ENCODE data around the gene PBX4. TPM values are rescaled to one million over a fixed set of nuclear protein-coding genes. Genes with fewer than 3 reads are reported as not detected.
"Not testable (repeated sequence)": the region's sequence is repeated elsewhere in the genome, so short reads cannot be mapped to it uniquely, and the experiment has no call there.

Gene PBX4
- total RNA-seq, 4 donors from 2014 or later, result 3.3 to 14.9 (median 4.8) TPM

DNA sequence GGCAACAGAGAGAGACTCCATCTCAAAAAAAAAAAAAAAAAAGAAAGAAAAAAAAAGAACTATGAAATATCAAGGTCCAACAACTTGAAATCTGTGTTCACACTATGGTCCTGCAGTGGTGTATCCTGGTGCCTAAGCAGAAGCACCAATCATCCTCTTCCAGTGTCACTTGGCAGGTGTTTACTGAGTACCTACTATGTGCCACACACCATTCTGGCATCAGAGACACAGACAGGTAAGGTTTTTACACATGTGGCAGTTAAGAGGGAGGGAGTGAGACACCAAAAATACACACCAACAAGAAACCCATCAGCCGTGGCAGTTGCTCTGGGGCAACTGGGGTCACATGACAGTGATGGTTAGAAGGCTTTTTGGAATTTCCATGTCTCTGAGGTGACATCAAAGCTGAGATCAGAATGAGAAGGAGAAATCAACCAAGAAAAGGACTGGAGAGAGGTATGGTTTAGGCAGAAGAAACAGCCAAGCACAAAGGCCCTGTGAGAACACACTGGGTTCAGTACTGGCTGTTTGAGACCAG, 17.6 kb downstream of the PBX4 start:
- no peaks in the 10 kb centered on the region for H3K36me3 ChIP-seq
- H3K27ac ChIP-seq, result no peak overlapping the region
- TF ChIP-seq POLR2AphosphoS5 (IDR thresholded peaks at IDR 0.05) (no peak), POLR2A (IDR thresholded peaks at IDR 0.05) (no peak), EP300 (IDR thresholded peaks at IDR 0.05) (no peak)
- TF ChIP-seq, protein P1, sequence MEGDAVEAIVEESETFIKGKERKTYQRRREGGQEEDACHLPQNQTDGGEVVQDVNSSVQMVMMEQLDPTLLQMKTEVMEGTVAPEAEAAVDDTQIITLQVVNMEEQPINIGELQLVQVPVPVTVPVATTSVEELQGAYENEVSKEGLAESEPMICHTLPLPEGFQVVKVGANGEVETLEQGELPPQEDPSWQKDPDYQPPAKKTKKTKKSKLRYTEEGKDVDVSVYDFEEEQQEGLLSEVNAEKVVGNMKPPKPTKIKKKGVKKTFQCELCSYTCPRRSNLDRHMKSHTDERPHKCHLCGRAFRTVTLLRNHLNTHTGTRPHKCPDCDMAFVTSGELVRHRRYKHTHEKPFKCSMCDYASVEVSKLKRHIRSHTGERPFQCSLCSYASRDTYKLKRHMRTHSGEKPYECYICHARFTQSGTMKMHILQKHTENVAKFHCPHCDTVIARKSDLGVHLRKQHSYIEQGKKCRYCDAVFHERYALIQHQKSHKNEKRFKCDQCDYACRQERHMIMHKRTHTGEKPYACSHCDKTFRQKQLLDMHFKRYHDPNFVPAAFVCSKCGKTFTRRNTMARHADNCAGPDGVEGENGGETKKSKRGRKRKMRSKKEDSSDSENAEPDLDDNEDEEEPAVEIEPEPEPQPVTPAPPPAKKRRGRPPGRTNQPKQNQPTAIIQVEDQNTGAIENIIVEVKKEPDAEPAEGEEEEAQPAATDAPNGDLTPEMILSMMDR (IDR thresholded peaks at IDR 0.05), result no peak
- no peaks in the 10 kb centered on the region for H3K27me3 ChIP-seq
- WGBS, result 69% methylated on average over 1 of the region's 1 CpG
- no peak overlapping the region for H3K4me3 ChIP-seq
- no peaks in the 10 kb centered on the region for H3K9me3 ChIP-seq
- peaks cover 28% of the 10 kb centered on the region for H3K4me1 ChIP-seq
- no peak for DNase-seq (ENCODE audit: low spot score in 2 of 2)

DNA sequence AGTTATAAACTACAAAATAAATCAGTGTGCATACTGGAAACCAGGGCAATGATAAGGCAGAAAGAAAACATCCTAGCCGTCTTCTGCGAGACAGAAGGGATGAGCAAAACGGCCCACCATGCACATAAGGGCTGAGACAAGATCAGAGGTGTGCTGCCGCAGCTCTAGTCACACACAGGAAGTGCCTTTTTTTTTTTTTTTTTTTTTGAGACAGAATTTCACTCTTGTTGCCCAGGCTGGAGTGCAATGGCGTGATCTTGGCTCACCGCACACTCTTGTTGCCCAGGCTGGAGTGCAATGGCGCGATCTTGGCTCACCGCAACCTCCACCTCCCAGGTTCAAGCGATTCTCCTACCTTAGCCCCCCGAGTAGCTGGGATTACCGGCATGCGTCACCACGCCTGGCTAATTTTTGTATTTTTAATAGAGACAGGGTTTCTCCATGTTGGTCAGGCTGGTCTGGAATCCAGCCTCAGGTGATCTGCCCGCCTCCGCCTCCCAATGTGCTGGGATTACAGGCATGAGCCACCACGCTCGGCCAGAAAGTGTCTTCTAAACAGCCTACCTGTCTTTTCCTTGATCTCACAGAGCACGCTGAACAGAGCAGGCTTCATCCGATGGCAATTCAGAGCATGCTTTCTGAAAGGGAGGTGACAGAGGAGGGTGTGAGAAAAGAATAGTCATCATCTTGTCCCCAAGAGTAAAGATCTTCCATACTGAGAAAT, 19.6 kb downstream of the PBX4 start:
- H3K27ac ChIP-seq, result peak overlapping the region; percentile 52
- WGBS, result 94% methylated on average over 20 of the region's 20 CpGs
- H3K4me1 ChIP-seq, result peaks cover 43% of the 10 kb centered on the region
- not testable (repeated sequence) for H3K9me3 ChIP-seq; H3K36me3 ChIP-seq; H3K4me3 ChIP-seq; H3K27me3 ChIP-seq; DNase-seq (ENCODE audit: low spot score in 2 of 2)

DNA sequence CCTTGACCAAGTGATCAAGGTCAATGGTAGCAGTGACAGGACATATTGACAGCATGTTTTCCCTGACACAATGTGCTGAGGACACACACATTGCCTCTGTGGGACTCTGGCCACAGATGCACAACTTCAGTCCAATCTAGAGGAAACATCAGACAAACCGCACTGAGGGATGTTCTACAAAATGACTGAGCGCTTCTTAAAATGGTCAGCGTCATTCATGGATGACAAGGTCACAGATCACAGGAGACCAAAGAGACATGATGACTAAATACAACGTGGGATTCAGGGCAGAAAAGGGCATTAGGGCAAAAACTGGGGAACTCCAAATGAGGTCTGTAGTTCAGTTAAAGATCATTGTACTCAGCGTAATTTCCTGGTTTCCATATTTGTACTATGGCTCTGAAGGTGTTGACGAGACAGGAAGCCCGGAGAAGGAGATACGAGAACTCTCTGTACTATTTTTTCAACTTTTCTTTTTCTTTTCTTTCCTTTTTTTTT, 20.6 kb downstream of the PBX4 start:
- TF ChIP-seq, protein P1 (IDR thresholded peaks at IDR 0.05), result no peak
- TF ChIP-seq POLR2AphosphoS5 (IDR thresholded peaks at IDR 0.05) (no peak), EP300 (IDR thresholded peaks at IDR 0.05) (no peak), POLR2A (IDR thresholded peaks at IDR 0.05) (no peak)
- Histone ChIP-seq H3K27ac (no peak overlapping the region), H3K4me1 (peaks cover 39% of the 10 kb centered on the region), H3K9me3 (no peaks in the 10 kb centered on the region), H3K4me3 (no peak overlapping the region), H3K27me3 (no peaks in the 10 kb centered on the region), H3K36me3 (no peaks in the 10 kb centered on the region)
- no peak for DNase-seq (ENCODE audit: low spot score in 2 of 2)
- 78% methylated on average over 8 of the region's 8 CpGs for WGBS

DNA sequence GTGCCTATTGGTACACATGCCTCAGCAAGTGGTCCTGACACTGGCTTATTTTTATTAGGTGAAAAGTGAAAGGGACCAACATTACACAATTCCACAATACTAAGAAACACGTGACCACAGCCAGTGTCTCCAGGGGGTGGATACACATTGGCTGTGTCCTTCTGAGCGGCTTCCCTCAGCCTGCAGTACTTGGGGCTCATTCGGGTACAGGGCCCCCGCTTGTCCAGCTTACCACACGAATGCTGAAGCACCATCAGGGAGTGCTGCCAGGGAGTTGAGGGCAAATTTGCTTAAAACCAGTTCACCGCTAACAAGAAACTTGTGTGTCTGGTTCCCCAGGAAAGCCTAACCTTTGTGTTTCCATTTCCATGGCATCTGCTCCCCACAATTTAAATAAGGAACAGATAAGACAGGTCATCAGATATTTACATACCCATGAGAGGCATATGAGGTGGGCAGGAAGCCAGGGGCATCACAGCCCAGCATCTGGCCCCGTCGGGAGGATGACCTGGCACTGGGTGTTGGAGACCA, 23.3 kb downstream of the PBX4 start:
- DNase-seq (ENCODE audit: low spot score in 2 of 2), result no peak
- no peaks in the 10 kb centered on the region for H3K36me3 ChIP-seq
- no peaks in the 10 kb centered on the region for H3K27me3 ChIP-seq
- peaks cover 50% of the 10 kb centered on the region for H3K4me1 ChIP-seq
- 49% methylated on average over 8 of the region's 8 CpGs for WGBS
- peak overlapping the region; percentile 21 for H3K27ac ChIP-seq
- H3K9me3 ChIP-seq, result no peaks in the 10 kb centered on the region
- no peak for TF ChIP-seq EP300 (IDR thresholded peaks at IDR 0.05)
- TF ChIP-seq POLR2A (IDR thresholded peaks at IDR 0.05), result no peak
- TF ChIP-seq POLR2AphosphoS5 (IDR thresholded peaks at IDR 0.05), result peak in 1 of 3 donors; percentile 40
- H3K4me3 ChIP-seq, result no peak overlapping the region

DNA sequence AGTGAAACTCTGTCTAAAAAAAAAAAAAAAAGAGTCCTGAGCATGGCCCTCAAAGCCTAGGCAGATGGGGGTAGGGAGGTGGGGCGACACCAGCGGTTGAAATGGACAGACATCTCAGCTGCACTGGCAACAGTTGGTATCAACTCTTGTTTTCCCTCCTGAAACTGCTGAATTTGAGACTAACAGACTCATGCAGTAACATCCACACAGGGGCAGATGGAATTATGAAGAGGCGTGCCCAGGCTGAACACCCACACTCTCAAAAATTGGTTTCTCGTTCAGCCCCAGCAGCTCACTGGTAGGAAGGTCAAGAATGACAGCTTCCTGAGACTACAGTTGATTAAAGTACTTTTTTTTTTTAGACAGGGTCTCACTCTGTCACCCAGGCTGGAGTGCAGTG, 24.1 kb downstream of the PBX4 start:
- Histone ChIP-seq H3K9me3 (no peaks in the 10 kb centered on the region), H3K27me3 (no peaks in the 10 kb centered on the region), H3K4me1 (peaks cover 56% of the 10 kb centered on the region), H3K27ac (peak overlapping the region; percentile 21), H3K36me3 (no peaks in the 10 kb centered on the region), H3K4me3 (no peak overlapping the region)
- TF ChIP-seq POLR2A (IDR thresholded peaks at IDR 0.05), result no peak
- DNase-seq (ENCODE audit: low spot score in 2 of 2), result no peak
- WGBS, result 78% methylated on average over 4 of the region's 4 CpGs

DNA sequence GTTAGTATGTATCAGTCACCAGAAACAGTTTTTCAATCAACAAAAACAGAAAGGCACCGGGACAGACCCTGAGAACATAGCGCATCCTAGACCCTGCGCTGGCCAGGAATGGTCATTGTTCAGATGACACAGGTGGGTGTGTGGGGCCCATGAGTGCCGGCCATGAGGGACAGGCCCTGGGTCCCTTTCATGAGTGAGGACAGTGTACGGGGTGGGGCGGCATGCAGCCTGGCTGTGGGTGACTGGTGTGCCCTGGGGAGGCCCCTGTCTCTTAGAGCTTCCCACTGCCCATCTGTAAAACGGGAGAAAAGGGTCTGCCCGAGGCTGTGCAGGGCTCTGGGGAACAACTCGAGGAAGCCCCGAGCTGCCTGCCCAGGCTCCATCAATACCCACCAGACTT, 25.8 kb downstream of the PBX4 start:
- DNase-seq (ENCODE audit: low spot score in 2 of 2), result no peak
- Histone ChIP-seq H3K27me3 (no peaks in the 10 kb centered on the region), H3K36me3 (no peaks in the 10 kb centered on the region), H3K4me3 (no peak overlapping the region), H3K9me3 (no peaks in the 10 kb centered on the region), H3K27ac (no peak overlapping the region), H3K4me1 (peaks cover 56% of the 10 kb centered on the region)
- WGBS, result 86% methylated on average over 4 of the region's 10 CpGs
- TF ChIP-seq POLR2AphosphoS5 (IDR thresholded peaks at IDR 0.05) (no peak), POLR2A (IDR thresholded peaks at IDR 0.05) (no peak), EP300 (IDR thresholded peaks at IDR 0.05) (no peak)
- TF ChIP-seq, protein P1 (IDR thresholded peaks at IDR 0.05), result no peak
